Measurements from ENCODE around the gene MYBPC3. TPM values are rescaled to one million over a fixed set of nuclear protein-coding genes. Genes with fewer than 3 reads are reported as not detected.

MYBPC3 gene
- total and polyA plus RNA-seq, 2 donors from 2014 or later: 0.19 to 0.52 TPM

GRCh38 chr11:47393163-47394049, 40.9 kb upstream of the MYBPC3 start:
- Histone ChIP-seq H3K36me3 (ENCODE audit: control insufficient read depth in 2 of 3, insufficient read depth in 3 of 3, low read length in 3 of 3) (no peaks in the 10 kb centered on the region), H3K4me1 (ENCODE audit: control insufficient read depth in 2 of 3, insufficient read depth in 2 of 3, low read depth in 1 of 3, low read length in 3 of 3) (peaks cover 0 to 3% (median 0%) of the 10 kb centered on the region in 3 donors), H3K4me3 (ENCODE audit: low read length in 3 of 3) (no peak overlapping the region), H3K9ac (ENCODE audit: low read length in 3 of 3) (no peak overlapping the region), H3K27ac (ENCODE audit: low read depth in 2 of 2, low read length in 2 of 2) (peak overlapping the region; percentile 22 to 69), H3K27me3 (ENCODE audit: control insufficient read depth, insufficient read depth, low read length) (no peaks in the 10 kb centered on the region), H3K9me3 (ENCODE audit: control insufficient read depth in 2 of 3, insufficient read depth in 1 of 3, low read length in 3 of 3) (no peaks in the 10 kb centered on the region)
- TF ChIP-seq CTCF (IDR thresholded peaks at IDR 0.05; ENCODE audit: borderline replicate concordance, extremely low read depth, insufficient read depth): no peak
- intact Hi-C loops (cut with DNase I): no loop called here
- DNase-seq (peak in 1 of 5 donors; percentile 63), FAIRE-seq (no peak)

- DNase-seq (peak in 1 of 5 donors; percentile 74), FAIRE-seq (no peak)
- intact Hi-C loops (cut with DNase I): no loop called here
- Histone ChIP-seq H3K36me3 (ENCODE audit: control insufficient read depth in 2 of 3, insufficient read depth in 3 of 3, low read length in 3 of 3) (no peaks in the 10 kb centered on the region), H3K4me3 (ENCODE audit: low read length in 3 of 3) (no peak overlapping the region), H3K4me1 (ENCODE audit: control insufficient read depth in 2 of 3, insufficient read depth in 2 of 3, low read depth in 1 of 3, low read length in 3 of 3) (peaks cover 0 to 3% (median 0%) of the 10 kb centered on the region in 3 donors), H3K27ac (ENCODE audit: low read depth in 2 of 2, low read length in 2 of 2) (no peak overlapping the region), H3K9ac (ENCODE audit: low read length in 3 of 3) (no peak overlapping the region), H3K27me3 (ENCODE audit: control insufficient read depth, insufficient read depth, low read length) (no peaks in the 10 kb centered on the region), H3K9me3 (ENCODE audit: control insufficient read depth in 2 of 3, insufficient read depth in 1 of 3, low read length in 3 of 3) (no peaks in the 10 kb centered on the region)
- no peak for TF ChIP-seq CTCF (IDR thresholded peaks at IDR 0.05; ENCODE audit: borderline replicate concordance, extremely low read depth, insufficient read depth)
Observed at GRCh38 chr11:47392546-47393162, 40.2 kb upstream of the MYBPC3 start.

DNA sequence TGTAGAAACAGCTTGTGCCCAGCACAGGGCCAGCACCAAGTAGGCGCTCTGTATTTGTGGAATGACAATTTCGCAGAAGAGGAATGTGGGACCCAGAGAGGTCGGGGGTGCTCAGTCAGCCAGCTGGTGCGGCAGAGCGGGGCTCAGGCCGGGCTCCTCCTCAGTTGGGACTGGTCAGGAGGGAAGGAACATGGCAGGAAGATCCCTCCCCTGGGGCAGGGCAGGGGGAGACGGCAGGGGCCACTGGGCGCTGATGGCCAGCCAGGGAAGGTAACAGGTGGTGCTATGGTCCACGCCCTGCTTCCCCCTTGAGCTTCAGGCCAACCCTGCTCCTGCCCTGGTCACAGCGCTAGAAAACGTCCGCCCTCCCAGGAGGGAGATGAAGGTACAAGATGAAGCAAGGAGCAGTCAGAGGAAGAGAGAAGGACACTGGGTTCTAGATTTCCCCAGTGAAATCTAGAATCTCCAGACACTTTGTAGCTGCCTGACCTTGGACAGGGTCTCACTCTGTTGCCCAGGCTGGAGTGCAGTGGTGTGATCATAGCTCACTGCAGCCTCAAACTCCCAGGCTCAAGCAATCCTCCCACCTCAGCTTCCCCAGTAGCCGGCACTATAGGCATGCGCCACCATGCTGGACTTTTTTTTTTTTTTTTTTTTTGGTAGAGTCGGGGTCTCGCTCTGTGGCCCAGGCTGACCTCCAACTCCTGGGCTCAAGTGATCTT, 39.4 kb upstream of the MYBPC3 start:
- H3K36me3 ChIP-seq (ENCODE audit: control insufficient read depth in 2 of 3, insufficient read depth in 3 of 3, low read length in 3 of 3): no peaks in the 10 kb centered on the region
- no peaks in the 10 kb centered on the region for H3K27me3 ChIP-seq (ENCODE audit: control insufficient read depth, insufficient read depth, low read length)
- DNase-seq: peak in 1 of 5 donors; percentile 75
- intact Hi-C loops (cut with DNase I): no loop called here
- no peak overlapping the region for H3K4me3 ChIP-seq (ENCODE audit: low read length in 3 of 3)
- FAIRE-seq: no peak
- peaks cover 0 to 3% (median 0%) of the 10 kb centered on the region in 3 donors for H3K4me1 ChIP-seq (ENCODE audit: control insufficient read depth in 2 of 3, insufficient read depth in 2 of 3, low read depth in 1 of 3, low read length in 3 of 3)
- H3K9ac ChIP-seq (ENCODE audit: low read length in 3 of 3): no peak overlapping the region
- peak overlapping the region in 1 of 2 donors; percentile 11 for H3K27ac ChIP-seq (ENCODE audit: low read depth in 2 of 2, low read length in 2 of 2)
- TF ChIP-seq CTCF (IDR thresholded peaks at IDR 0.05; ENCODE audit: borderline replicate concordance, extremely low read depth, insufficient read depth): no peak
- no peaks in the 10 kb centered on the region for H3K9me3 ChIP-seq (ENCODE audit: control insufficient read depth in 2 of 3, insufficient read depth in 1 of 3, low read length in 3 of 3)
